Urinary bladder (tissue), 4 donors: ENCODE measurements around the gene DRC7. TPM values are rescaled to one million over a fixed set of nuclear protein-coding genes. Genes with fewer than 3 reads are reported as not detected.

ENCODE experiments used
- DNase-seq: peaks from one replicate; pipeline ENCODE4 v3.0.0-alpha.2; 2015; ENCODE audit errors: extremely low spot score
- H3K27ac ChIP-seq: one replicate; pipeline ENCODE4 v1.5.1; 2013; ENCODE audit warnings: low read depth, mild to moderate bottlenecking, moderate library complexity
- H3K36me3 ChIP-seq: one replicate; pipeline ENCODE4 v1.6.1; 2013; ENCODE audit warnings: mild to moderate bottlenecking, moderate library complexity; ENCODE audit not compliant: insufficient read depth
- H3K4me1 ChIP-seq: one replicate; pipeline ENCODE4 v1.6.1; 2013; ENCODE audit warnings: mild to moderate bottlenecking, moderate library complexity; ENCODE audit not compliant: insufficient read depth
- H3K4me3 ChIP-seq: one replicate; pipeline ENCODE4 v1.5.1; 2013; ENCODE audit warnings: low read depth, low read length
- WGBS: extraction: QIAGEN DNeasy Blood & Tissue Kit; methylation state at CpG from one replicate; pipeline ENCODE4 v1.1.7; 2013; 5-methylcytosine and 5-hydroxymethylcytosine counted together
- polyA plus RNA-seq: library from polyadenylated mRNA; stranded (reverse); fragments of 200-250 nt; gene quantifications from one replicate; pipeline ENCODE4 v1.2.3, GENCODE V29; 2013
- total RNA-seq: library from RNA; depleted of rRNA; stranded (reverse); fragments of >200 nt; gene quantifications from one replicate; pipeline ENCODE4 v1.2.3, GENCODE V29; 2014
- donor health status: healthy with polysubstance abuse.
- donor health status: healthy.

DRC7 gene
- total and polyA plus RNA-seq, 2 donors = not detected

- Histone ChIP-seq H3K36me3 (no peaks in the 10 kb centered on the region), H3K4me1 (no peaks in the 10 kb centered on the region), H3K27ac (no peak overlapping the region), H3K4me3 (no peak overlapping the region)
- DNase-seq = no peak
- 76% methylated on average over 4 of the region's 4 CpGs for WGBS
Measured at GRCh38 chr16:57688487-57688986, 6.1 kb upstream of the DRC7 start.

- Histone ChIP-seq H3K4me3 (no peak overlapping the region), H3K36me3 (no peaks in the 10 kb centered on the region), H3K27ac (no peak overlapping the region), H3K4me1 (no peaks in the 10 kb centered on the region)
- DNase-seq = no peak
- 41% methylated on average over 15 of the region's 15 CpGs for WGBS
Measured at GRCh38 chr16:57688987-57689761, 5.4 kb upstream of the DRC7 start.

GRCh38 chr16:57689762-57690558, 4.6 kb upstream of the DRC7 start:
- no peak for DNase-seq
- WGBS = 40% methylated on average over 13 of the region's 13 CpGs

GRCh38 chr16:57690782-57691471, 3.7 kb upstream of the DRC7 start:
- DNase-seq = no peak
- 70% methylated on average over 4 of the region's 4 CpGs for WGBS
- Histone ChIP-seq H3K4me3 (no peak overlapping the region), H3K27ac (no peak overlapping the region), H3K36me3 (no peaks in the 10 kb centered on the region), H3K4me1 (no peaks in the 10 kb centered on the region)

More at GRCh38 chr16:57689762-57690558, 4.6 kb upstream of the DRC7 start:
- H3K4me3 ChIP-seq = no peak overlapping the region
- H3K27ac ChIP-seq = no peak overlapping the region
- no peaks in the 10 kb centered on the region for H3K36me3 ChIP-seq
- no peaks in the 10 kb centered on the region for H3K4me1 ChIP-seq

GRCh38 chr16:57692636-57693035, 2.0 kb upstream of the DRC7 start:
- no peaks in the 10 kb centered on the region for H3K36me3 ChIP-seq
- DNase-seq = no peak
- 44% methylated on average over 2 of the region's 2 CpGs for WGBS
- H3K4me3 ChIP-seq = no peak overlapping the region
- no peaks in the 10 kb centered on the region for H3K4me1 ChIP-seq
- H3K27ac ChIP-seq = no peak overlapping the region

GRCh38 chr16:57693550-57693949, 1.1 kb upstream of the DRC7 start:
- H3K4me1 ChIP-seq = no peaks in the 10 kb centered on the region
- no peak overlapping the region for H3K27ac ChIP-seq
- no peak overlapping the region for H3K4me3 ChIP-seq
- WGBS = 71% methylated on average over 4 of the region's 4 CpGs
- H3K36me3 ChIP-seq = no peaks in the 10 kb centered on the region
- DNase-seq = no peak

GRCh38 chr16:57694231-57694724, 328 bp upstream of the DRC7 start:
- Histone ChIP-seq H3K4me1 (no peaks in the 10 kb centered on the region), H3K4me3 (no peak overlapping the region), H3K36me3 (no peaks in the 10 kb centered on the region), H3K27ac (no peak overlapping the region)
- DNase-seq = no peak
- WGBS = 66% methylated on average over 10 of the region's 10 CpGs

- 83% methylated on average over 5 of the region's 5 CpGs for WGBS
- no peaks in the 10 kb centered on the region for H3K36me3 ChIP-seq
Measured at GRCh38 chr16:57695680-57696069, 1.1 kb downstream of the DRC7 start.

GRCh38 chr16:57696240-57696639, 1.6 kb downstream of the DRC7 start:
- no peaks in the 10 kb centered on the region for H3K36me3 ChIP-seq
- H3K4me1 ChIP-seq = no peaks in the 10 kb centered on the region
- H3K4me3 ChIP-seq = no peak overlapping the region
- H3K27ac ChIP-seq = no peak overlapping the region
- WGBS = 89% methylated on average over 7 of the region's 7 CpGs
- DNase-seq = no peak

More at GRCh38 chr16:57695680-57696069, 1.1 kb downstream of the DRC7 start:
- no peak overlapping the region for H3K27ac ChIP-seq
- H3K4me3 ChIP-seq = no peak overlapping the region
- DNase-seq = no peak
- H3K4me1 ChIP-seq = no peaks in the 10 kb centered on the region

GRCh38 chr16:57697896-57698537, 3.4 kb downstream of the DRC7 start:
- Histone ChIP-seq H3K27ac (no peak overlapping the region), H3K4me3 (no peak overlapping the region), H3K36me3 (no peaks in the 10 kb centered on the region), H3K4me1 (no peaks in the 10 kb centered on the region)
- no peak for DNase-seq
- WGBS = 94% methylated on average over 17 of the region's 17 CpGs

GRCh38 chr16:57698812-57699405, 4.3 kb downstream of the DRC7 start:
- Histone ChIP-seq H3K36me3 (no peaks in the 10 kb centered on the region), H3K4me1 (no peaks in the 10 kb centered on the region), H3K4me3 (no peak overlapping the region), H3K27ac (no peak overlapping the region)
- DNase-seq = no peak
- WGBS = 86% methylated on average over 16 of the region's 16 CpGs

GRCh38 chr16:57699481-57699880, 4.9 kb downstream of the DRC7 start:
- Histone ChIP-seq H3K36me3 (no peaks in the 10 kb centered on the region), H3K4me3 (no peak overlapping the region), H3K27ac (no peak overlapping the region), H3K4me1 (no peaks in the 10 kb centered on the region)
- DNase-seq = no peak
- 86% methylated on average over 3 of the region's 3 CpGs for WGBS

- Histone ChIP-seq H3K36me3 (no peaks in the 10 kb centered on the region), H3K27ac (no peak overlapping the region), H3K4me1 (no peaks in the 10 kb centered on the region), H3K4me3 (no peak overlapping the region)
- no peak for DNase-seq
- 94% methylated on average over 7 of the region's 7 CpGs for WGBS
Measured at GRCh38 chr16:57699899-57700298, 5.3 kb downstream of the DRC7 start.
